ENCODE data around the gene TSPAN12. TPM values are rescaled to one million over a fixed set of nuclear protein-coding genes. Genes with fewer than 3 reads are reported as not detected.
"Not testable (repeated sequence)": the region's sequence is repeated elsewhere in the genome, so short reads cannot be mapped to it uniquely, and the experiment has no call there.

TSPAN12 gene
- total RNA-seq, 1 donor from 2014 or later, result 13.0 TPM

GRCh38 chr7:120783273-120783672, 74.7 kb downstream of the TSPAN12 start:
- H3K4me3 ChIP-seq (ENCODE audit: insufficient read depth, low read depth, low read length), result no peak overlapping the region
- no peak overlapping the region for H2AFZ ChIP-seq (ENCODE audit: low read depth, low read length)
- FAIRE-seq (no peak), DNase-seq (ENCODE audit: low read depth) (no peak)
- no peak overlapping the region for H3K9ac ChIP-seq (ENCODE audit: low read length)
- Mint-ChIP-seq H3K36me3 (ENCODE audit: low read depth, unreplicated experiment) (no peaks in the 10 kb centered on the region), H3K27me3 (ENCODE audit: low read depth, unreplicated experiment) (no peaks in the 10 kb centered on the region), H3K27ac (ENCODE audit: unreplicated experiment) (no peak overlapping the region), H3K4me3 (ENCODE audit: unreplicated experiment) (no peak overlapping the region), H3K9me3 (ENCODE audit: unreplicated experiment) (no peaks in the 10 kb centered on the region), H3K4me1 (ENCODE audit: low read depth, unreplicated experiment) (peaks cover 2% of the 10 kb centered on the region)
- no peaks in the 10 kb centered on the region for H3K9me3 ChIP-seq (ENCODE audit: insufficient read depth, low read depth, low read length)
- no peaks in the 10 kb centered on the region for H3K27me3 ChIP-seq (ENCODE audit: insufficient read depth, low read length)
- H3K79me2 ChIP-seq (ENCODE audit: insufficient read depth, low read length), result no peaks in the 10 kb centered on the region
- no peaks in the 10 kb centered on the region for H3K4me1 ChIP-seq (ENCODE audit: insufficient read depth, low read length)
- no peaks in the 10 kb centered on the region for H3K36me3 ChIP-seq (ENCODE audit: insufficient read depth, low read length)
- H3K27ac ChIP-seq (ENCODE audit: low read depth, low read length), result no peak overlapping the region
- no peaks in the 10 kb centered on the region for H4K20me1 ChIP-seq (ENCODE audit: insufficient read depth, low read length)
- TF ChIP-seq CTCF (IDR thresholded peaks at IDR 0.05; ENCODE audit: insufficient read depth, low read depth, low read length), result no peak
- TF ChIP-seq EZH2 (IDR thresholded peaks at IDR 0.05; ENCODE audit: insufficient read depth, low read length), result no peak
- no peak overlapping the region for H3K4me2 ChIP-seq (ENCODE audit: low read length)

GRCh38 chr7:120781924-120782323, 76.0 kb downstream of the TSPAN12 start:
- not testable (repeated sequence) for H3K36me3 Mint-ChIP-seq (ENCODE audit: low read depth, unreplicated experiment)

GRCh38 chr7:120780938-120781337, 77.0 kb downstream of the TSPAN12 start:
- Histone ChIP-seq H3K4me1 (ENCODE audit: insufficient read depth, low read length) (no peaks in the 10 kb centered on the region), H3K79me2 (ENCODE audit: insufficient read depth, low read length) (no peaks in the 10 kb centered on the region), H3K4me3 (ENCODE audit: insufficient read depth, low read depth, low read length) (no peak overlapping the region), H3K9me3 (ENCODE audit: insufficient read depth, low read depth, low read length) (no peaks in the 10 kb centered on the region), H4K20me1 (ENCODE audit: insufficient read depth, low read length) (no peaks in the 10 kb centered on the region), H3K9ac (ENCODE audit: low read length) (no peak overlapping the region), H2AFZ (ENCODE audit: low read depth, low read length) (no peak overlapping the region), H3K36me3 (ENCODE audit: insufficient read depth, low read length) (no peaks in the 10 kb centered on the region), H3K4me2 (ENCODE audit: low read length) (no peak overlapping the region), H3K27ac (ENCODE audit: low read depth, low read length) (no peak overlapping the region), H3K27me3 (ENCODE audit: insufficient read depth, low read length) (no peaks in the 10 kb centered on the region)
- TF ChIP-seq EZH2 (IDR thresholded peaks at IDR 0.05; ENCODE audit: insufficient read depth, low read length), result no peak
- H3K4me1 Mint-ChIP-seq (ENCODE audit: low read depth, unreplicated experiment), result peaks cover 2% of the 10 kb centered on the region
- H3K9me3 Mint-ChIP-seq (ENCODE audit: unreplicated experiment), result no peaks in the 10 kb centered on the region
- no peaks in the 10 kb centered on the region for H3K27me3 Mint-ChIP-seq (ENCODE audit: low read depth, unreplicated experiment)
- H3K27ac Mint-ChIP-seq (ENCODE audit: unreplicated experiment), result no peak overlapping the region
- FAIRE-seq (no peak), DNase-seq (ENCODE audit: low read depth) (no peak)
- H3K36me3 Mint-ChIP-seq (ENCODE audit: low read depth, unreplicated experiment), result no peaks in the 10 kb centered on the region
- H3K4me3 Mint-ChIP-seq (ENCODE audit: unreplicated experiment), result no peak overlapping the region

More at GRCh38 chr7:120781924-120782323, 76.0 kb downstream of the TSPAN12 start:
- not testable (repeated sequence) for DNase-seq (ENCODE audit: low read depth); H3K4me2 ChIP-seq (ENCODE audit: low read length); H3K9me3 Mint-ChIP-seq (ENCODE audit: unreplicated experiment); H3K27me3 Mint-ChIP-seq (ENCODE audit: low read depth, unreplicated experiment); H4K20me1 ChIP-seq (ENCODE audit: insufficient read depth, low read length); H3K4me1 ChIP-seq (ENCODE audit: insufficient read depth, low read length); H3K79me2 ChIP-seq (ENCODE audit: insufficient read depth, low read length); H2AFZ ChIP-seq (ENCODE audit: low read depth, low read length); H3K9ac ChIP-seq (ENCODE audit: low read length); H3K36me3 ChIP-seq (ENCODE audit: insufficient read depth, low read length); H3K4me3 Mint-ChIP-seq (ENCODE audit: unreplicated experiment); H3K27me3 ChIP-seq (ENCODE audit: insufficient read depth, low read length); H3K9me3 ChIP-seq (ENCODE audit: insufficient read depth, low read depth, low read length); H3K4me1 Mint-ChIP-seq (ENCODE audit: low read depth, unreplicated experiment); H3K27ac ChIP-seq (ENCODE audit: low read depth, low read length); H3K4me3 ChIP-seq (ENCODE audit: insufficient read depth, low read depth, low read length); FAIRE-seq; H3K27ac Mint-ChIP-seq (ENCODE audit: unreplicated experiment)

GRCh38 chr7:120780451-120780850, 77.5 kb downstream of the TSPAN12 start:
- not testable (repeated sequence) for H3K27me3 ChIP-seq (ENCODE audit: insufficient read depth, low read length); H3K36me3 Mint-ChIP-seq (ENCODE audit: low read depth, unreplicated experiment); H2AFZ ChIP-seq (ENCODE audit: low read depth, low read length); H3K9ac ChIP-seq (ENCODE audit: low read length); H3K4me3 ChIP-seq (ENCODE audit: insufficient read depth, low read depth, low read length); H3K4me1 Mint-ChIP-seq (ENCODE audit: low read depth, unreplicated experiment); H3K9me3 ChIP-seq (ENCODE audit: insufficient read depth, low read depth, low read length); H3K4me3 Mint-ChIP-seq (ENCODE audit: unreplicated experiment); DNase-seq (ENCODE audit: low read depth); H3K4me2 ChIP-seq (ENCODE audit: low read length); H3K9me3 Mint-ChIP-seq (ENCODE audit: unreplicated experiment); H3K36me3 ChIP-seq (ENCODE audit: insufficient read depth, low read length); H3K27me3 Mint-ChIP-seq (ENCODE audit: low read depth, unreplicated experiment); H3K79me2 ChIP-seq (ENCODE audit: insufficient read depth, low read length); FAIRE-seq; H3K27ac ChIP-seq (ENCODE audit: low read depth, low read length); H3K27ac Mint-ChIP-seq (ENCODE audit: unreplicated experiment); H3K4me1 ChIP-seq (ENCODE audit: insufficient read depth, low read length); H4K20me1 ChIP-seq (ENCODE audit: insufficient read depth, low read length)

GRCh38 chr7:120779078-120779477, 78.9 kb downstream of the TSPAN12 start:
- H3K27ac Mint-ChIP-seq (ENCODE audit: unreplicated experiment); H2AFZ ChIP-seq (ENCODE audit: low read depth, low read length); DNase-seq (ENCODE audit: low read depth); H3K4me3 Mint-ChIP-seq (ENCODE audit: unreplicated experiment); H4K20me1 ChIP-seq (ENCODE audit: insufficient read depth, low read length); H3K4me2 ChIP-seq (ENCODE audit: low read length); FAIRE-seq; H3K27me3 ChIP-seq (ENCODE audit: insufficient read depth, low read length); H3K4me1 ChIP-seq (ENCODE audit: insufficient read depth, low read length); H3K36me3 ChIP-seq (ENCODE audit: insufficient read depth, low read length); H3K9ac ChIP-seq (ENCODE audit: low read length); H3K27ac ChIP-seq (ENCODE audit: low read depth, low read length); H3K79me2 ChIP-seq (ENCODE audit: insufficient read depth, low read length); H3K9me3 Mint-ChIP-seq (ENCODE audit: unreplicated experiment); H3K9me3 ChIP-seq (ENCODE audit: insufficient read depth, low read depth, low read length); H3K27me3 Mint-ChIP-seq (ENCODE audit: low read depth, unreplicated experiment); H3K36me3 Mint-ChIP-seq (ENCODE audit: low read depth, unreplicated experiment); H3K4me3 ChIP-seq (ENCODE audit: insufficient read depth, low read depth, low read length); H3K4me1 Mint-ChIP-seq (ENCODE audit: low read depth, unreplicated experiment): not testable (repeated sequence)

Measured in astrocyte (in vitro differentiated cells and primary cell).